Activated gamma-delta T cell treated with anti-CD3 and anti-CD28 coated beads, Interleukin-2, amount 50 U/mL, for 16 hours (primary cell): Measurements from ENCODE around the gene C3orf18.

Source experiments
- DNase-seq: peaks from one replicate; pipeline ENCODE4 v3.0.0-alpha.2; 2020; ENCODE audit warnings: low read depth

C3orf18 gene

GRCh38 chr3:50551054-50551659, 16.4 kb downstream of the C3orf18 start:
- no peak for DNase-seq

- peak; percentile 51 for DNase-seq
These were observed 17.3 kb downstream of the C3orf18 start for GRCh38 chr3:50550079-50550736.

GRCh38 chr3:50549226-50549625, 18.3 kb downstream of the C3orf18 start:
- DNase-seq: no peak

GRCh38 chr3:50545781-50546180, 21.8 kb downstream of the C3orf18 start:
- DNase-seq: no peak

- DNase-seq: peak; percentile 41
These were observed 25.1 kb downstream of the C3orf18 start for GRCh38 chr3:50542177-50543034.

GRCh38 chr3:50539356-50540286, 27.9 kb downstream of the C3orf18 start:
- no peak for DNase-seq

- no peak for DNase-seq
These were observed 30.0 kb downstream of the C3orf18 start for GRCh38 chr3:50537421-50538129.

GRCh38 chr3:50536471-50537180, 30.9 kb downstream of the C3orf18 start:
- no peak for DNase-seq

- no peak for DNase-seq
These were observed 32.7 kb downstream of the C3orf18 start for GRCh38 chr3:50534681-50535330.

- no peak for DNase-seq
These were observed 33.6 kb downstream of the C3orf18 start for GRCh38 chr3:50533807-50534461.

GRCh38 chr3:50533316-50533715, 34.2 kb downstream of the C3orf18 start:
- DNase-seq: no peak

GRCh38 chr3:50532062-50532705, 35.4 kb downstream of the C3orf18 start:
- DNase-seq: no peak

GRCh38 chr3:50531201-50531600, 36.3 kb downstream of the C3orf18 start:
- DNase-seq: no peak

- no peak for DNase-seq
These were observed 37.3 kb downstream of the C3orf18 start for GRCh38 chr3:50530001-50530970.

- no peak for DNase-seq
These were observed 41.6 kb downstream of the C3orf18 start for GRCh38 chr3:50525987-50526386.

- no peak for DNase-seq
These were observed 42.2 kb downstream of the C3orf18 start for GRCh38 chr3:50525191-50525910.

- no peak for DNase-seq
These were observed 42.8 kb downstream of the C3orf18 start for GRCh38 chr3:50524746-50525145.
